ENCODE measurements around the gene ZDHHC7. TPM values are rescaled to one million over a fixed set of nuclear protein-coding genes. Genes with fewer than 3 reads are reported as not detected.

The ZDHHC7 gene
- total RNA-seq, 1 experiment from 2014 or later, result 39.1 TPM

- H3K27me3 ChIP-seq (ENCODE audit: insufficient read depth, low read length), result no peaks in the 10 kb centered on the region
- H4K8ac ChIP-seq (replicated peaks; ENCODE audit: insufficient read length, low read depth, low read length), result no peak overlapping the region
- no peaks in the 10 kb centered on the region for H3K9me3 ChIP-seq (ENCODE audit: control insufficient read depth, low read depth, low read length)
- H2BK5ac ChIP-seq (ENCODE audit: insufficient read length, low read length), result no peak overlapping the region
- H4K5ac ChIP-seq (ENCODE audit: insufficient read length, low read depth, low read length), result no peak overlapping the region
- H2BK12ac ChIP-seq (ENCODE audit: insufficient read length, low read depth, low read length), result no peak overlapping the region
- H3K4ac ChIP-seq (ENCODE audit: low read depth, low read length), result no peak overlapping the region
- no peak overlapping the region for H3K9ac ChIP-seq (ENCODE audit: extremely low read depth, insufficient read length, low read length)
- H3T11ph ChIP-seq (ENCODE audit: low read length), result no peak overlapping the region
- H4K91ac ChIP-seq (ENCODE audit: insufficient read length, low read depth, low read length), result no peak overlapping the region
- Mint-ChIP-seq H3K9me3 (no peaks in the 10 kb centered on the region), H3K27ac (no peak overlapping the region), H3K4me1 (peaks cover 9 to 16% of the 10 kb centered on the region in 2 experiments), H3K27me3 (ENCODE audit: low read depth) (peaks cover 20% of the 10 kb centered on the region), H3K4me3 (no peak overlapping the region), H3K36me3 (ENCODE audit: insufficient read depth in 1 of 3, low read depth in 3 of 3) (no peaks in the 10 kb centered on the region; a peak in 1 of 7 replicates)
- H4K20me1 ChIP-seq (ENCODE audit: control insufficient read depth, insufficient read depth, insufficient read length), result no peaks in the 10 kb centered on the region
- H3K79me1 ChIP-seq (ENCODE audit: insufficient read depth, low read depth, low read length, poor library complexity, severe bottlenecking), result no peaks in the 10 kb centered on the region
- H3K23ac ChIP-seq (ENCODE audit: insufficient read length, low read depth, low read length), result no peak overlapping the region
- no peak overlapping the region for H3K4me2 ChIP-seq (ENCODE audit: insufficient read depth, insufficient read length, low read length)
- TF ChIP-seq CTCF (conservative IDR thresholded peaks at IDR 0.05), result no peak
- H2AK5ac ChIP-seq (ENCODE audit: insufficient read length, low read length), result no peak overlapping the region
- H3K56ac ChIP-seq (ENCODE audit: insufficient read length, low read depth, low read length), result no peak overlapping the region
- H2BK120ac ChIP-seq (ENCODE audit: low read depth, low read length, poor library complexity, severe bottlenecking), result no peak overlapping the region
- H3K23me2 ChIP-seq (ENCODE audit: insufficient read length, low read depth, low read length, poor library complexity, severe bottlenecking), result no peaks in the 10 kb centered on the region
- H3K27ac ChIP-seq (ENCODE audit: insufficient read length, low read depth, low read length), result no peak overlapping the region
- H3K18ac ChIP-seq (ENCODE audit: insufficient read length, low read depth, low read length), result no peak overlapping the region
- no CpG with 5 or more reads among the region's 8 CpGs for WGBS (ENCODE audit: extremely low coverage, insufficient read length, low lambda C conversion rate)
- no peaks in the 10 kb centered on the region for H3K4me1 ChIP-seq (ENCODE audit: insufficient read depth, low read length)
- no peak for DNase-seq
- no peak overlapping the region for H2BK20ac ChIP-seq (ENCODE audit: low read depth, low read length, poor library complexity, severe bottlenecking)
- H2AFZ ChIP-seq (ENCODE audit: low read length), result no peak overlapping the region
- no peak overlapping the region for H3K14ac ChIP-seq (ENCODE audit: insufficient read depth, low read length)
- H3K79me2 ChIP-seq (ENCODE audit: insufficient read depth, low read length), result no peaks in the 10 kb centered on the region
- H2BK15ac ChIP-seq (ENCODE audit: low read depth, low read length), result no peak overlapping the region
Measured at GRCh38 chr16:85051683-85052082, 40.3 kb upstream of the ZDHHC7 start.

Measured in H9 (cell line).